Effector memory CD8-positive, alpha-beta T cell (primary cell): ENCODE measurements around the gene PLCG1.

Experiments
- ATAC-seq: fragments of 150-1000 bp; cut with Tn5 transposase; replicated peaks from 2 replicates; pipeline ENCODE4 v1.10.0; 2021; ENCODE audit warnings: mild to moderate bottlenecking, moderate library complexity
- DNase-seq, 3 experiments: peaks; one replicate each; pipeline ENCODE4 v3.0.0; 2021
- H3K27ac Mint-ChIP-seq, 2 donors: one replicate each; pipeline ENCODE4 v1.8.0; 2022; ENCODE audit warnings: mild to moderate bottlenecking in 2 of 2, mixed read lengths in 2 of 2, moderate library complexity in 2 of 2
- H3K27me3 Mint-ChIP-seq, 2 donors: one replicate each; pipeline ENCODE4 v1.8.0; 2022; ENCODE audit warnings: mixed read lengths in 2 of 2
- H3K36me3 Mint-ChIP-seq: one replicate; pipeline ENCODE4 v1.8.0; 2022; ENCODE audit warnings: mild to moderate bottlenecking, moderate library complexity, mixed read lengths; ENCODE audit not compliant: insufficient read depth
- H3K4me1 Mint-ChIP-seq, 2 donors: one replicate each; pipeline ENCODE4 v1.8.0; 2022; ENCODE audit warnings: low read depth in 2 of 2, mixed read lengths in 2 of 2
- H3K4me3 Mint-ChIP-seq, 2 donors: one replicate each; pipeline ENCODE4 v1.8.0; 2022; ENCODE audit warnings: mild to moderate bottlenecking in 2 of 2, mixed read lengths in 2 of 2, moderate library complexity in 2 of 2
- H3K9me3 Mint-ChIP-seq, 2 donors: one replicate each; pipeline ENCODE4 v1.8.0; 2022; ENCODE audit warnings: mixed read lengths in 2 of 2

Gene PLCG1

GRCh38 chr20:41196653-41197225 is 59.4 kb downstream of the PLCG1 start:
- ATAC-seq (no peak), DNase-seq (no peak)
- H3K4me1 Mint-ChIP-seq = no peaks in the 10 kb centered on the region
- H3K4me3 Mint-ChIP-seq = no peak overlapping the region
- no peaks in the 10 kb centered on the region for H3K27me3 Mint-ChIP-seq
- no peaks in the 10 kb centered on the region for H3K36me3 Mint-ChIP-seq
- no peak overlapping the region for H3K27ac Mint-ChIP-seq
- H3K9me3 Mint-ChIP-seq = no peaks in the 10 kb centered on the region

GRCh38 chr20:41198443-41198842 is 61.1 kb downstream of the PLCG1 start:
- ATAC-seq (no peak), DNase-seq (no peak)
- Mint-ChIP-seq H3K36me3 (no peaks in the 10 kb centered on the region), H3K27ac (no peak overlapping the region), H3K4me1 (peaks cover 0 to 4% of the 10 kb centered on the region in 2 donors), H3K27me3 (no peaks in the 10 kb centered on the region), H3K9me3 (no peaks in the 10 kb centered on the region), H3K4me3 (no peak overlapping the region)

DNA sequence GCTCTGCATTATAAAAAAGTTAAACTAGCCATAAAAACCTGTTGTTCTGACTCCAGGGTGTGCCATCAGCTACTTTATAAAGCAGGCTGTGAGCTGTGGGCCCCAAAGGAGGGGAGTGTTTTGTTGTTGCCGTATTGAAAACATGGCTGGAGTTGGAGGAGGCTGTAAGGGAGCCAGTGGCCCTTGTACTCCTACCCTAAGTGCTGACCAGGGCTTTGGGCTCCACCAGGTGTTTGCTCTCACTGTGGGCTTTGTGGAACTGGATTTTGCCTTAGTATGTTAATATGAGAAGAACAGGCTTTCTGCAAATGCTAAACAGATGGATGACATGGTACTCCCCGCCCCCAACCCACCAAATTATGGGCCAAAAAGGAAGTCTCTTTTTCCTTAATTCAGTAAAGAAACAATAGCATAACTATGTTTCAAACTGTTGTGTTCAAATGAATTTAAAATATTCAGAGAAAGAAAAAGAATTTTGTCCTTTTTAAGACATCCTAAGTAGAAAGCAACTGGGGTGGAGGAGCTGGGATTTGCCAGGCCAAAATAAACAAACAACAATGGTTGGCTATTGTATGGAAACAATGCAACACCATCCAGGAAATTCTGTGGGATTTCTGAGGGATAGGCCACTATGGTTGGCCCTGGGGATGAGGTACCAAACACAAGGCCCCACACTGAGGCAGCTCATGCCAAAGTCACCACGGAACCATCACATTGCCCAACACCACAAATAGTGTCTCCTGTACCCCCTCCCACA is 63.3 kb downstream of the PLCG1 start:
- H3K36me3 Mint-ChIP-seq = no peaks in the 10 kb centered on the region
- ATAC-seq = no peak
- peaks cover 0 to 4% of the 10 kb centered on the region in 2 donors for H3K4me1 Mint-ChIP-seq
- H3K27me3 Mint-ChIP-seq = no peaks in the 10 kb centered on the region
- H3K4me3 Mint-ChIP-seq = no peak overlapping the region
- H3K27ac Mint-ChIP-seq = no peak overlapping the region
- H3K9me3 Mint-ChIP-seq = no peaks in the 10 kb centered on the region
- DNase-seq = no peak

DNA sequence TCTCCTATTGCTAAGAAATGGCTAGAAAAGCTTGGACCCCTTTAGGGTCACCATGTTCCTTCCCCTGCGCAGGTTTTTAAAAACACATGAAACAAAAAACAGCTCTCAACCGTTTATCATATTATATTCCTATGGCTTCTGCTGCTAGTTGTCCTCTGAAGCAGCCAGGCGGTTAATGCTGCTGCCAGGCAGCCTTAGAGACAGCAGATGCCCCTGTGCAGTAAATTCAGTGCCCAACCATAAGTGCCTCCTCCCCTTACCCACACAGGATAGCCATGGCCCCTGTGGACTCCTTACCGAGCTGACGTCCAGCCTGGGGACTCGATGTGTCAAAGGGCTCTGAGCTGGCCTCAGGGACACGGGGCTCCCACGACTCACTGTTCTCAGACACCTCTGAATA is 64.4 kb downstream of the PLCG1 start:
- Mint-ChIP-seq H3K4me3 (no peak overlapping the region), H3K4me1 (peaks cover 2 to 4% of the 10 kb centered on the region in 2 donors), H3K36me3 (no peaks in the 10 kb centered on the region), H3K9me3 (no peaks in the 10 kb centered on the region), H3K27me3 (no peaks in the 10 kb centered on the region), H3K27ac (no peak overlapping the region)
- no peak for ATAC-seq
- DNase-seq = no peak

- H3K4me1 Mint-ChIP-seq = peaks cover 2 to 4% of the 10 kb centered on the region in 2 donors
These were observed 65.1 kb downstream of the PLCG1 start for GRCh38 chr20:41202426-41202825.

GRCh38 chr20:41203660-41204059 is 66.3 kb downstream of the PLCG1 start:
- Mint-ChIP-seq H3K9me3 (no peaks in the 10 kb centered on the region), H3K27me3 (no peaks in the 10 kb centered on the region), H3K27ac (no peak overlapping the region), H3K4me1 (peaks cover 2 to 4% of the 10 kb centered on the region in 2 donors), H3K4me3 (no peak overlapping the region), H3K36me3 (no peaks in the 10 kb centered on the region)
- no peak for DNase-seq
- no peak for ATAC-seq

More at GRCh38 chr20:41202426-41202825, 65.1 kb downstream of the PLCG1 start:
- Mint-ChIP-seq H3K4me3 (no peak overlapping the region), H3K27ac (no peak overlapping the region), H3K9me3 (no peaks in the 10 kb centered on the region), H3K27me3 (no peaks in the 10 kb centered on the region), H3K36me3 (no peaks in the 10 kb centered on the region)
- DNase-seq (no peak), ATAC-seq (no peak)

GRCh38 chr20:41204304-41205265 is 67.2 kb downstream of the PLCG1 start:
- Mint-ChIP-seq H3K36me3 (no peaks in the 10 kb centered on the region), H3K4me1 (peaks cover 2 to 4% of the 10 kb centered on the region in 2 donors), H3K27me3 (no peaks in the 10 kb centered on the region), H3K4me3 (no peak overlapping the region), H3K27ac (no peak overlapping the region), H3K9me3 (no peaks in the 10 kb centered on the region)
- ATAC-seq (no peak), DNase-seq (no peak)

GRCh38 chr20:41205313-41205712 is 68.0 kb downstream of the PLCG1 start:
- ATAC-seq = no peak
- H3K9me3 Mint-ChIP-seq = no peaks in the 10 kb centered on the region
- H3K36me3 Mint-ChIP-seq = no peaks in the 10 kb centered on the region
- H3K27ac Mint-ChIP-seq = no peak overlapping the region
- DNase-seq = no peak
- H3K4me3 Mint-ChIP-seq = no peak overlapping the region
- no peaks in the 10 kb centered on the region for H3K27me3 Mint-ChIP-seq
- H3K4me1 Mint-ChIP-seq = peaks cover 2 to 4% of the 10 kb centered on the region in 2 donors

DNA sequence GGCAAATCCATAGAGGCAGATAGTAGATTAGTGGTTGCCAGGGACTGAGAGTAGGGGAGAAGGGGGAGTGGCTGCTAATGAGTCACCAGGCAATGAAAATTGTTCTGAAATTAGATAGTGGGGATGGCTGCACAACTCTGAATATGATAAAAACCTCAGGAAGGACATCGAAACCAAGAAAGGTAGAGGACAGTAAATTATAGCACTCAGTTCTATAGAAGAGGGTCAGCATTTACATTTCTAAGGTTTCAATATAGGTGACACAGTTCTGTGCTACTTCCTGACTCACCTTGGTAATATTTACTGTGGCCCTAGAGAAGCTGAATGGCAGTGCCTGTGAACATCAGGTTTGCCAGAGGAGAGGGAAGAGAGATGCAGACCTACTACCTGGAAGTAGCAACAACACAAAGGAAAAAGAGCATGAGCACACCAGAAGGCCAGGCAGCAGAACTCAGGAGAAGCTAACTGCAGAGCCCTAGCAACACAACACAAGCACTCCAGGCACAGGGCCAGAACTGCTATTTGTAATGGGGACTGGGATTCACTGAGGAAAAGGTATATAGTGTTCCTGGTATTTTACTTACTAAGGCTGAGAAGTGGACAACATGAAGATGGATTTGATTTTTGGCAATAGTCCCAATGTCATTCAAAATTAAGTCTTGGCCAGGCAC is 75.9 kb downstream of the PLCG1 start:
- no peaks in the 10 kb centered on the region for H3K9me3 Mint-ChIP-seq
- H3K27me3 Mint-ChIP-seq = no peaks in the 10 kb centered on the region
- no peaks in the 10 kb centered on the region for H3K36me3 Mint-ChIP-seq
- H3K4me3 Mint-ChIP-seq = no peak overlapping the region
- no peak overlapping the region for H3K27ac Mint-ChIP-seq
- ATAC-seq (no peak), DNase-seq (no peak)
- peaks cover 0 to 4% of the 10 kb centered on the region in 2 donors for H3K4me1 Mint-ChIP-seq

DNA sequence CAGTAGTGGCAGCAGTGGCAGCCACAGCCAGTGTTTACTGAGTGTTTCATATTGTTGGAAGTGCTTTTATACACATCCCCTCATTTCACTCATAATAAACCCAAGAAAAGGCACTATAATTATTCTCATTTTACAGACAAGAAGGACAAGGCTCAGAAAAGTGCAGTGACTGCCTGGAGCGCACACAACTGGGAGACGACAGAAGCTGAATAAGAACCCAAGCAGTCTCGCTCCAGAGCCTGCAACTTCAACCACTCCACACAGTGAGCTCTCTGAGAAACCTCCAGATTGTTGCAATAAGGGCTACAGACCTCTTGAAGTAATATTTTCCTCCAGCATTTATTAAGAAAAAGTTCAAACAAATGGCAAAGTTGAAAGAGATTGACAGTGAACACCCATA is 76.9 kb downstream of the PLCG1 start:
- peaks cover 0 to 4% of the 10 kb centered on the region in 2 donors for H3K4me1 Mint-ChIP-seq
- no peaks in the 10 kb centered on the region for H3K36me3 Mint-ChIP-seq
- no peak overlapping the region for H3K27ac Mint-ChIP-seq
- H3K4me3 Mint-ChIP-seq = no peak overlapping the region
- H3K27me3 Mint-ChIP-seq = no peaks in the 10 kb centered on the region
- ATAC-seq (no peak), DNase-seq (no peak)
- no peaks in the 10 kb centered on the region for H3K9me3 Mint-ChIP-seq

- Mint-ChIP-seq H3K9me3 (no peaks in the 10 kb centered on the region), H3K27ac (no peak overlapping the region), H3K4me3 (no peak overlapping the region), H3K36me3 (no peaks in the 10 kb centered on the region), H3K4me1 (peaks cover 0 to 4% of the 10 kb centered on the region in 2 donors), H3K27me3 (no peaks in the 10 kb centered on the region)
- ATAC-seq (no peak), DNase-seq (no peak)
These were observed 77.3 kb downstream of the PLCG1 start for GRCh38 chr20:41214666-41215065.

- DNase-seq = no peak
- H3K36me3 Mint-ChIP-seq = no peaks in the 10 kb centered on the region
- no peak overlapping the region for H3K4me3 Mint-ChIP-seq
- no peaks in the 10 kb centered on the region for H3K27me3 Mint-ChIP-seq
- H3K4me1 Mint-ChIP-seq = peaks cover 0 to 4% of the 10 kb centered on the region in 2 donors
- no peaks in the 10 kb centered on the region for H3K9me3 Mint-ChIP-seq
- no peak for ATAC-seq
- no peak overlapping the region for H3K27ac Mint-ChIP-seq
These were observed 80.1 kb downstream of the PLCG1 start for GRCh38 chr20:41217422-41217821.

DNA sequence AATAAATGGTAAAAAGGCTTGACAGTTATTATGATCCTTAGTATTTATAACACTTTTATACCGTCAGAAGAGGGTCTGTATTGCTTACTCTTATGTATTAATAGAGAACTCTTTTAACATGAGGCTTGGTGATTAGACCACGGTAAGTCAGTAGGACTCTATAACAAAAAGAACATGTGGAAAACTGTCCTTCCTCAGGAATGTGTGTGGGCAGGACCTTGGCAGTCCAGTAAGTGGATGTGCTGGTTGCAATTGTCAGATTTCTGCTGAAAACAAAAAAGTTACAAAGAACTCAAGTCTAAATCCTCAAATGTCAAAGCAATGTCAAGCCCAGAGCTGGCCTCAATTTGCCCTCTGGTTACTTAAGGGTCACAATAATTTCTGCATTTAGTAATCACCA is 81.1 kb downstream of the PLCG1 start:
- no peaks in the 10 kb centered on the region for H3K36me3 Mint-ChIP-seq
- no peaks in the 10 kb centered on the region for H3K27me3 Mint-ChIP-seq
- H3K4me1 Mint-ChIP-seq = no peaks in the 10 kb centered on the region
- no peak overlapping the region for H3K4me3 Mint-ChIP-seq
- no peak overlapping the region for H3K27ac Mint-ChIP-seq
- ATAC-seq (no peak), DNase-seq (no peak)
- no peaks in the 10 kb centered on the region for H3K9me3 Mint-ChIP-seq
